A549 (cell line): ENCODE measurements around the gene FBXO7. TPM values are rescaled to one million over a fixed set of nuclear protein-coding genes. Genes with fewer than 3 reads are reported as not detected.

Source experiments
- ATAC-seq, 2 experiments: fragments of 200-7000 bp in 1 of 2; fragments of >200 bp in 1 of 2; cut with Nextera tagmentation in 1 of 2; cut with Tn5 transposase in 1 of 2; 3 replicates each; pipeline versions ENCODE4 v1.8.0 to v1.9.1; 2018 to 2020; ENCODE audit warnings: mild to moderate bottlenecking in 1 of 2, moderate library complexity in 1 of 2
- CTCF ChIA-PET: fragments of 300-600 bp; sonication (Branson Sonifier 250); formaldehyde crosslinking; extraction: SDS; loops from one replicate; lab custom pipeline; 2021; ENCODE audit warnings: antibody characterized with exemption, inconsistent platforms; lab: Yijun Ruan, JAX
- POLR2A ChIA-PET: fragments of 350-600 bp; formaldehyde crosslinking; extraction: SDS; loops from one replicate; lab custom pipeline; 2021; ENCODE audit warnings: antibody characterized with exemption, inconsistent platforms; lab: Yijun Ruan, JAX
- DNase-seq, 2 experiments: peaks; one replicate each; pipeline versions ENCODE4 v3.0.0 to v3.0.0-alpha.2; 2011 to 2016; ENCODE audit warnings: low read depth in 1 of 2, low spot score in 1 of 2
- FAIRE-seq: peaks from 2 replicates; lab custom pipeline; 2011; peaks lifted over from hg19 to GRCh38; lab: Jason Lieb, UNC
- H3K27ac ChIP-seq, 2 experiments: fragments of >200 bp; sonication (Bioruptor Twin); formaldehyde crosslinking; 3 replicates each; pipeline ENCODE4 v1.5.1; 2016 to 2017
- H3K4me1 ChIP-seq: fragments of >200 bp; sonication (Bioruptor Twin); formaldehyde crosslinking; 3 replicates; pipeline ENCODE4 v1.6.1; 2016
- H3K4me2 ChIP-seq: fragments of >200 bp; sonication (Bioruptor Twin); formaldehyde crosslinking; 3 replicates; pipeline ENCODE4 v1.6.1; 2016
- H3K4me3 ChIP-seq: fragments of >200 bp; sonication (Bioruptor Twin); formaldehyde crosslinking; 3 replicates; pipeline ENCODE4 v1.5.1; 2016
- H3K9me3 ChIP-seq: fragments of >200 bp; sonication (Bioruptor Twin); formaldehyde crosslinking; 3 replicates; pipeline ENCODE4 v1.6.1; 2016
- BHLHE40 ChIP-seq: IDR thresholded peaks from 2 replicates; pipeline ENCODE4 v1.6.1; 2012; ENCODE audit warnings: low read depth, low read length, inconsistent platforms
- CBX2 ChIP-seq: fragments of 200-600 bp; sonication (generic); IDR thresholded peaks from 2 replicates; pipeline ENCODE4 v1.6.1; 2016; ENCODE audit warnings: low read depth, mild to moderate bottlenecking, borderline replicate concordance
- CEBPB ChIP-seq, 2 experiments: fragments of >200 bp in 1 of 2; sonication (Bioruptor Twin) in 1 of 2; formaldehyde crosslinking in 1 of 2; IDR thresholded peaks; 2 replicates each; pipeline ENCODE4 v1.6.1; 2012 to 2016
- EHMT2 ChIP-seq: fragments of 200-600 bp; sonication (generic); IDR thresholded peaks from 2 replicates; pipeline ENCODE4 v1.6.1; 2016; ENCODE audit warnings: antibody characterized with exemption, low read depth, mild to moderate bottlenecking, moderate library complexity
- ESRRA ChIP-seq: fragments of 150-350 bp; IDR thresholded peaks from 2 replicates; pipeline ENCODE4 v1.6.1; 2014; ENCODE audit warnings: mild to moderate bottlenecking, low read length, borderline replicate concordance
- FOXS1 ChIP-seq: fragments of 250-450 bp; sonication (Bioruptor Pico); IDR thresholded peaks from 2 replicates; pipeline ENCODE4 v1.5.0; 2020; ENCODE audit warnings: mild to moderate bottlenecking, moderate library complexity
- GATA3 ChIP-seq: IDR thresholded peaks from 2 replicates; pipeline ENCODE4 v1.6.1; 2012; ENCODE audit warnings: borderline replicate concordance
- HOXB13 ChIP-seq: fragments of 250-450 bp; sonication (Bioruptor Pico); IDR thresholded peaks from 2 replicates; pipeline ENCODE4 v1.5.0; 2020; ENCODE audit warnings: low read depth, mild to moderate bottlenecking, moderate library complexity
- HOXB5 ChIP-seq: fragments of 250-450 bp; sonication (Bioruptor Pico); IDR thresholded peaks from 2 replicates; pipeline ENCODE4 v1.5.0; 2020; ENCODE audit warnings: mild to moderate bottlenecking, moderate library complexity
- JUNB ChIP-seq: fragments of >200 bp; sonication (Bioruptor Twin); formaldehyde crosslinking; IDR thresholded peaks from 2 replicates; pipeline ENCODE4 v1.6.1; 2016
- KDM5A ChIP-seq: fragments of 200-600 bp; sonication (generic); IDR thresholded peaks from 2 replicates; pipeline ENCODE4 v1.6.1; 2016; ENCODE audit warnings: antibody characterized with exemption, mild to moderate bottlenecking
- NR3C1 ChIP-seq: fragments of >200 bp; sonication (Bioruptor Twin); formaldehyde crosslinking; IDR thresholded peaks from 3 replicates; pipeline ENCODE4 v1.6.1; 2017
- RARB ChIP-seq: fragments of 250-450 bp; sonication (Bioruptor Pico); IDR thresholded peaks from 2 replicates; pipeline ENCODE4 v1.8.0; 2021; ENCODE audit warnings: mild to moderate bottlenecking, moderate library complexity
- RCOR1 ChIP-seq: fragments of 150-350 bp; IDR thresholded peaks from 2 replicates; pipeline ENCODE4 v1.6.1; 2014; ENCODE audit warnings: antibody characterized with exemption, low read length, low read depth
- RFX5 ChIP-seq: fragments of 450-650 bp; IDR thresholded peaks from 2 replicates; pipeline ENCODE4 v1.7.1; 2014; ENCODE audit warnings: antibody characterized with exemption, mild to moderate bottlenecking, moderate library complexity
- RNF2 ChIP-seq: fragments of 200-600 bp; sonication (generic); IDR thresholded peaks from 2 replicates; pipeline ENCODE4 v1.6.1; 2016; ENCODE audit warnings: low read depth, mild to moderate bottlenecking, antibody characterized with exemption, moderate library complexity, borderline replicate concordance
- SMC3 ChIP-seq: fragments of >200 bp; sonication (Bioruptor Twin); formaldehyde crosslinking; IDR thresholded peaks from 3 replicates; pipeline ENCODE4 v1.6.1; 2018; ENCODE audit warnings: inconsistent platforms
- TP53 ChIP-seq: fragments of 250-450 bp; sonication (Bioruptor Pico); IDR thresholded peaks from 2 replicates; pipeline ENCODE4 v1.5.0; 2021; ENCODE audit warnings: mild to moderate bottlenecking, moderate library complexity
- ZC3H11A ChIP-seq: fragments of 450-650 bp; IDR thresholded peaks from 2 replicates; pipeline ENCODE4 v1.6.1; 2014; ENCODE audit warnings: antibody characterized with exemption, mild to moderate bottlenecking
- ZNF302 ChIP-seq: fragments of 250-450 bp; sonication (Bioruptor Pico); IDR thresholded peaks from 2 replicates; pipeline ENCODE4 v1.9.0; 2021; ENCODE audit warnings: inconsistent platforms, mild to moderate bottlenecking, moderate library complexity
- ZSCAN20 ChIP-seq: fragments of 250-450 bp; sonication (Bioruptor Pico); IDR thresholded peaks from 2 replicates; pipeline ENCODE4 v1.8.0; 2022; ENCODE audit warnings: mild to moderate bottlenecking, moderate library complexity
- WGBS: methylation state at CpG from one replicate; pipeline ENCODE4 v1.1.6; 2017; ENCODE audit errors: missing lambda C conversion rate; 5-methylcytosine and 5-hydroxymethylcytosine counted together
- polyA plus RNA-seq, 4 experiments: library from polyadenylated mRNA; depleted of rRNA in 3 of 4; stranded (reverse); fragments of >200 nt; fragmentation: RNase III in 1 of 4; extraction: RNeasy Plus Mini Kit Qiagen cat#74134 plus additional on column Dnase treatment in 1 of 4; gene quantifications; 2 replicates in 3 of 4; 3 replicates in 1 of 4; pipeline ENCODE4 v1.2.3, GENCODE V29; 2011 to 2017
- TF ChIP-seq, protein P1 (sequence below): fragments of 150-350 bp; IDR thresholded peaks from 2 replicates; pipeline ENCODE4 v1.6.1; 2014; ENCODE audit warnings: low read depth, mild to moderate bottlenecking, low read length
- TF ChIP-seq, protein P2 (sequence below): fragments of >200 bp; sonication (Bioruptor Twin); formaldehyde crosslinking; IDR thresholded peaks from 3 replicates; pipeline ENCODE4 v1.5.1; 2016
- TF ChIP-seq, protein P3 (sequence below): fragments of 250-450 bp; sonication (Bioruptor Pico); IDR thresholded peaks from 2 replicates; pipeline ENCODE4 v1.5.0; 2021; ENCODE audit warnings: mild to moderate bottlenecking, moderate library complexity, borderline replicate concordance
- TF ChIP-seq, protein P4 (sequence below): IDR thresholded peaks from 2 replicates; pipeline ENCODE4 v1.6.1; 2012
- TF ChIP-seq, protein P5 (sequence below): IDR thresholded peaks from 2 replicates; pipeline ENCODE4 v1.6.1; 2012

Gene FBXO7
- polyA plus RNA-seq, 2 of the 4 experiments (the other 2 are of a cell fraction), result 58.0 to 131 TPM

DNA sequence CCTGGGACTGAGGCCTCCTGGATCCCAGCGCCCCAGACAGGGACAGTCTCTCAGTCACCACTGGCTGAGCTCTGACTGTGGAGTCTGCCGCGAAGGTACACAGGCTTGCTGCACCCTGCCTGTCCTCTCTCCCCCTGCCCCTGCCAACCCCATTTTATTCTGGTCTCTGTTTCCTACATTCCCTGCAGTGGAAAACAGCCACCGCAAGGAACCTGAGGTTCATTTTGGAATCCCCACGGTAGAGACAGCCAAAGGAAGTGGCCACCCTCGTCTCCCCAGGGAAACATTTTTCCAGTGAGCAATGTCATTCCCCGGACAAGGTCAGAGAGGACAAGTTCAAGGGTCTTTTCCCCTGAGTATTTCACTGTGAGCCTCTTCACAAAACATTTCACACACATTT, 56.6 kb downstream of the FBXO7 start:
- ATAC-seq, result no peak
- TF ChIP-seq EHMT2 (no peak), NR3C1 (no peak), ESRRA (no peak), CBX2 (no peak), GATA3 (no peak), RARB (CRISPR knock-in tag) (no peak), HOXB5 (CRISPR knock-in tag) (no peak), ZSCAN20 (CRISPR knock-in tag) (no peak), RFX5 (no peak), ZC3H11A (no peak), CEBPB (IDR thresholded peaks at IDR 0.05) (no peak), TP53 (CRISPR knock-in tag) (no peak)
- TF ChIP-seq, protein P1, sequence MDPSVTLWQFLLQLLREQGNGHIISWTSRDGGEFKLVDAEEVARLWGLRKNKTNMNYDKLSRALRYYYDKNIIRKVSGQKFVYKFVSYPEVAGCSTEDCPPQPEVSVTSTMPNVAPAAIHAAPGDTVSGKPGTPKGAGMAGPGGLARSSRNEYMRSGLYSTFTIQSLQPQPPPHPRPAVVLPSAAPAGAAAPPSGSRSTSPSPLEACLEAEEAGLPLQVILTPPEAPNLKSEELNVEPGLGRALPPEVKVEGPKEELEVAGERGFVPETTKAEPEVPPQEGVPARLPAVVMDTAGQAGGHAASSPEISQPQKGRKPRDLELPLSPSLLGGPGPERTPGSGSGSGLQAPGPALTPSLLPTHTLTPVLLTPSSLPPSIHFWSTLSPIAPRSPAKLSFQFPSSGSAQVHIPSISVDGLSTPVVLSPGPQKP, result no peak
- TF ChIP-seq, protein P2, sequence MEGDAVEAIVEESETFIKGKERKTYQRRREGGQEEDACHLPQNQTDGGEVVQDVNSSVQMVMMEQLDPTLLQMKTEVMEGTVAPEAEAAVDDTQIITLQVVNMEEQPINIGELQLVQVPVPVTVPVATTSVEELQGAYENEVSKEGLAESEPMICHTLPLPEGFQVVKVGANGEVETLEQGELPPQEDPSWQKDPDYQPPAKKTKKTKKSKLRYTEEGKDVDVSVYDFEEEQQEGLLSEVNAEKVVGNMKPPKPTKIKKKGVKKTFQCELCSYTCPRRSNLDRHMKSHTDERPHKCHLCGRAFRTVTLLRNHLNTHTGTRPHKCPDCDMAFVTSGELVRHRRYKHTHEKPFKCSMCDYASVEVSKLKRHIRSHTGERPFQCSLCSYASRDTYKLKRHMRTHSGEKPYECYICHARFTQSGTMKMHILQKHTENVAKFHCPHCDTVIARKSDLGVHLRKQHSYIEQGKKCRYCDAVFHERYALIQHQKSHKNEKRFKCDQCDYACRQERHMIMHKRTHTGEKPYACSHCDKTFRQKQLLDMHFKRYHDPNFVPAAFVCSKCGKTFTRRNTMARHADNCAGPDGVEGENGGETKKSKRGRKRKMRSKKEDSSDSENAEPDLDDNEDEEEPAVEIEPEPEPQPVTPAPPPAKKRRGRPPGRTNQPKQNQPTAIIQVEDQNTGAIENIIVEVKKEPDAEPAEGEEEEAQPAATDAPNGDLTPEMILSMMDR, result no peak
- TF ChIP-seq, protein P3, sequence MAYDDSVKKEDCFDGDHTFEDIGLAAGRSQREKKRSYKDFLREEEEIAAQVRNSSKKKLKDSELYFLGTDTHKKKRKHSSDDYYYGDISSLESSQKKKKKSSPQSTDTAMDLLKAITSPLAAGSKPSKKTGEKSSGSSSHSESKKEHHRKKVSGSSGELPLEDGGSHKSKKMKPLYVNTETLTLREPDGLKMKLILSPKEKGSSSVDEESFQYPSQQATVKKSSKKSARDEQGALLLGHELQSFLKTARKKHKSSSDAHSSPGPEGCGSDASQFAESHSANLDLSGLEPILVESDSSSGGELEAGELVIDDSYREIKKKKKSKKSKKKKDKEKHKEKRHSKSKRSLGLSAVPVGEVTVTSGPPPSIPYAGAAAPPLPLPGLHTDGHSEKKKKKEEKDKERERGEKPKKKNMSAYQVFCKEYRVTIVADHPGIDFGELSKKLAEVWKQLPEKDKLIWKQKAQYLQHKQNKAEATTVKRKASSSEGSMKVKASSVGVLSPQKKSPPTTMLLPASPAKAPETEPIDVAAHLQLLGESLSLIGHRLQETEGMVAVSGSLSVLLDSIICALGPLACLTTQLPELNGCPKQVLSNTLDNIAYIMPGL (CRISPR knock-in tag), result no peak
- CTCF ChIA-PET, result interaction anchor here (0.8 to 10.5 kb wide), 5 partner anchors 266 to 469 kb away, joined by 3 to 187 read pairs (median 5); partner anchors contain the start of gene TIMP3
- POLR2A ChIA-PET, result no interaction called here
- H3K4me3 ChIP-seq, result no peak overlapping the region
- no peak for FAIRE-seq
- H3K4me1 ChIP-seq, result peaks cover 16% of the 10 kb centered on the region
- WGBS, result 73% methylated on average over 7 of the region's 7 CpGs
- H3K27ac ChIP-seq, result no peak overlapping the region
- H3K9me3 ChIP-seq, result no peaks in the 10 kb centered on the region
- no peak for DNase-seq
- H3K4me2 ChIP-seq, result no peak overlapping the region

DNA sequence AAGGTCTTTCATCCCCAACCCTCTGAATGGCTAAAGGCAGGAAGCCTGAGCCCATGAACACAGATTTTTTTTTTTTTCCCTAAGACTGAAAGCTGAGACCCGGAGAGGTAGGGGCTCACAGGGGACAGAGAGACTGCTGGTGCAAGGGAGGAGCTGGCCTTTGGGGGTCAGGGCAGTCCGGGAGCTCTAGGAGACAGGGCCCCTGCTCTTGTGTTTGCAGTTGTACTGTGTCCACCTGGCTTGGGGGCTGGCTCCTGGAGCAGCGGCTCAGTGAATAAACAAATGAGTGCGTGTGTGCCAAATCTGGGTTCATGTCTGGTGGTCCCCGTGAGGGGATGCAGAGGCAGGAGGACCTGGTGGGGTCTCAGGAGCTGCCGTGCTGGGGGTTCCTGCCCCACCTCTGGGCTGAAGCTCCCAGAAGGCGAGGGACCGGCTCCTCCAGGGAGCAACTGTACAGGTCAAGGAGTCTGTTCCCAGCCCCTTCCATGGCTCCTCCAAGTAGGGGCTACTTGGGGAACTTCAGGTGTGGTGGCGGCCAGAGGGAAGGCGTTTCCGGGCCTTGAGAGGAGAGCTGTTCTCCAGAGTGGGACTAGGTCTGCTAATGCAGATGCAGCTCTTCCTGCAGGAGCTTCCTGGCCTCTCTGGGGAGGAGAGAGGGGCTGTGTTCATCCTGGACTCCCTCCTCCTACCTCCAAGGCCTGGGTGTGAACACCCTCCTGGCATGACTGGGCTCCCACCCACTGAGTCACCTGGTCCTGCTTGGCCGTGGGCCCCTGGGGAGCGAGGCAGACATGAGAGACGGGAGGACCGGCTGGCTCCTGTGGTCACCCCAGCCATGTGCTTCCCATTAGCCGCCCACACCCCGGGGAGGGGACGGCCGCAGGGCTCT, 57.6 kb downstream of the FBXO7 start:
- Histone ChIP-seq H3K4me2 (no peak overlapping the region), H3K27ac (no peak overlapping the region), H3K4me3 (no peak overlapping the region), H3K9me3 (no peaks in the 10 kb centered on the region), H3K4me1 (peaks cover 16% of the 10 kb centered on the region)
- WGBS, result 78% methylated on average over 12 of the region's 19 CpGs
- CTCF ChIA-PET, result interaction anchor here (1.5 to 10.5 kb wide), 3 partner anchors 265 to 469 kb away, joined by 5 to 187 read pairs (median 39); partner anchors contain the start of gene TIMP3
- ATAC-seq (no peak), DNase-seq (no peak), FAIRE-seq (no peak)
- TF ChIP-seq ESRRA (no peak), JUNB (no peak), RCOR1 (no peak), KDM5A (no peak), TP53 (CRISPR knock-in tag) (no peak), BHLHE40 (no peak), FOXS1 (CRISPR knock-in tag) (no peak), RFX5 (no peak), SMC3 (no peak), ZNF302 (CRISPR knock-in tag) (no peak), HOXB13 (CRISPR knock-in tag) (no peak), RNF2 (no peak)
- TF ChIP-seq, protein P4, sequence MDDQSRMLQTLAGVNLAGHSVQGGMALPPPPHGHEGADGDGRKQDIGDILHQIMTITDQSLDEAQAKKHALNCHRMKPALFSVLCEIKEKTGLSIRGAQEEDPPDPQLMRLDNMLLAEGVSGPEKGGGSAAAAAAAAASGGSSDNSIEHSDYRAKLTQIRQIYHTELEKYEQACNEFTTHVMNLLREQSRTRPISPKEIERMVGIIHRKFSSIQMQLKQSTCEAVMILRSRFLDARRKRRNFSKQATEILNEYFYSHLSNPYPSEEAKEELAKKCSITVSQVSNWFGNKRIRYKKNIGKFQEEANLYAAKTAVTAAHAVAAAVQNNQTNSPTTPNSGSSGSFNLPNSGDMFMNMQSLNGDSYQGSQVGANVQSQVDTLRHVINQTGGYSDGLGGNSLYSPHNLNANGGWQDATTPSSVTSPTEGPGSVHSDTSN, result no peak
- TF ChIP-seq, protein P5, sequence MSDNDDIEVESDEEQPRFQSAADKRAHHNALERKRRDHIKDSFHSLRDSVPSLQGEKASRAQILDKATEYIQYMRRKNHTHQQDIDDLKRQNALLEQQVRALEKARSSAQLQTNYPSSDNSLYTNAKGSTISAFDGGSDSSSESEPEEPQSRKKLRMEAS, result no peak
- POLR2A ChIA-PET, result no interaction called here
